DOHH2 (cell line): ENCODE measurements around the gene NME4.

Source experiments
- H3F3A ChIP-seq: fragments of 200-600 bp; sonication (generic), shearing (Covaris generic); 2 replicates; pipeline ENCODE4 v1.6.0; 2016; ENCODE audit warnings: antibody characterized with exemption, mild to moderate bottlenecking; ENCODE audit not compliant: control insufficient read depth, insufficient read depth
- H3K27ac ChIP-seq: fragments of 200-600 bp; sonication (generic); 2 replicates; pipeline ENCODE4 v1.5.1; 2014; ENCODE audit warnings: low read depth, mild to moderate bottlenecking, low read length, moderate library complexity
- H3K27me3 ChIP-seq: fragments of 200-600 bp; sonication (generic); 2 replicates; pipeline ENCODE4 v1.6.1; 2014; ENCODE audit warnings: mild to moderate bottlenecking, low read length, mixed read lengths; ENCODE audit not compliant: control insufficient read depth
- H3K36me3 ChIP-seq: fragments of 200-600 bp; sonication (generic); 2 replicates; pipeline ENCODE4 v1.6.1; 2014; ENCODE audit warnings: mild to moderate bottlenecking, low read length, moderate library complexity, mixed read lengths; ENCODE audit not compliant: control insufficient read depth
- H3K4me1 ChIP-seq: fragments of 200-600 bp; sonication (generic); 2 replicates; pipeline ENCODE4 v1.6.1; 2014; ENCODE audit warnings: mild to moderate bottlenecking, low read length, mixed read lengths; ENCODE audit not compliant: control insufficient read depth
- H3K4me2 ChIP-seq: fragments of 200-600 bp; sonication (generic); 2 replicates; pipeline ENCODE4 v1.6.0; 2014; ENCODE audit warnings: mild to moderate bottlenecking, low read length, moderate library complexity
- H3K4me3 ChIP-seq: fragments of 200-600 bp; sonication (generic); 2 replicates; pipeline ENCODE4 v1.5.1; 2014; ENCODE audit warnings: mild to moderate bottlenecking, low read length, mixed read lengths
- H3K79me2 ChIP-seq: fragments of 200-600 bp; sonication (generic); 2 replicates; pipeline ENCODE4 v1.6.1; 2014; ENCODE audit warnings: mild to moderate bottlenecking, low read length, mixed read lengths; ENCODE audit not compliant: control insufficient read depth
- H3K9me2 ChIP-seq: fragments of 200-600 bp; sonication (generic); replicated peaks from 2 replicates; pipeline ENCODE4 v1.6.1; 2014; ENCODE audit warnings: mild to moderate bottlenecking, low read length, mixed read lengths; ENCODE audit not compliant: control insufficient read depth
- H3K9me3 ChIP-seq: fragments of 200-600 bp; sonication (generic); 2 replicates; pipeline ENCODE4 v1.6.1; 2014; ENCODE audit warnings: antibody characterized with exemption, low read length, mixed read lengths; ENCODE audit not compliant: control insufficient read depth, insufficient read depth
- H4K20me1 ChIP-seq: fragments of 200-600 bp; sonication (generic); 2 replicates; pipeline ENCODE4 v1.6.0; 2014; ENCODE audit warnings: low read depth, mild to moderate bottlenecking, antibody characterized with exemption, low read length, moderate library complexity; ENCODE audit not compliant: control insufficient read depth, insufficient read depth
- EZH2phosphoT487 ChIP-seq: fragments of 200-600 bp; sonication (generic); IDR thresholded peaks from 2 replicates; pipeline ENCODE4 v1.6.1; 2017; ENCODE audit warnings: borderline replicate concordance, mild to moderate bottlenecking, antibody characterized with exemption, low read length, moderate library complexity, mixed read lengths
- TF ChIP-seq, protein P1 (sequence below): fragments of 200-600 bp; sonication (generic); IDR thresholded peaks from one replicate; pipeline ENCODE4 v1.5.1; 2014; ENCODE audit warnings: antibody characterized with exemption, mild to moderate bottlenecking, low read depth, low read length; ENCODE audit not compliant: poor library complexity, severe bottlenecking

Gene NME4

DNA sequence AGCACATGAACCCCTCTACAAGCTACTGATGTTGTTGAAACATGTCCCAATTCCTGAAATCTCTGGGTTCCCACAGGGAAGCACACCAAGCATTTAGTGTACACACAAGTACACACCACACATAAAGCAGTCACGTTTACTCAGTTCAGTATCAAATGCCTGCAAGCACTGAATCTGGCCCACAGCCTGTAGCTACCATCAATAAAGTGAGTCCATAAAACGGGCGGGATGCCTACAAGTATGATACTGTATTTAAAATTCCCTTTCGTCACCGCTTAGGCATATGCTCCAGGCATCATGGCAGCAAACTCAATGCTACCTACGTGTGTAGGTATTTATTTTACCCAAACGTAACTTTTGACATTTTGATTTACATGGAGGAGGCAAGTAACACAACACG, 46.8 kb upstream of the NME4 start:
- TF ChIP-seq EZH2phosphoT487, result no peak
- TF ChIP-seq, protein P1, sequence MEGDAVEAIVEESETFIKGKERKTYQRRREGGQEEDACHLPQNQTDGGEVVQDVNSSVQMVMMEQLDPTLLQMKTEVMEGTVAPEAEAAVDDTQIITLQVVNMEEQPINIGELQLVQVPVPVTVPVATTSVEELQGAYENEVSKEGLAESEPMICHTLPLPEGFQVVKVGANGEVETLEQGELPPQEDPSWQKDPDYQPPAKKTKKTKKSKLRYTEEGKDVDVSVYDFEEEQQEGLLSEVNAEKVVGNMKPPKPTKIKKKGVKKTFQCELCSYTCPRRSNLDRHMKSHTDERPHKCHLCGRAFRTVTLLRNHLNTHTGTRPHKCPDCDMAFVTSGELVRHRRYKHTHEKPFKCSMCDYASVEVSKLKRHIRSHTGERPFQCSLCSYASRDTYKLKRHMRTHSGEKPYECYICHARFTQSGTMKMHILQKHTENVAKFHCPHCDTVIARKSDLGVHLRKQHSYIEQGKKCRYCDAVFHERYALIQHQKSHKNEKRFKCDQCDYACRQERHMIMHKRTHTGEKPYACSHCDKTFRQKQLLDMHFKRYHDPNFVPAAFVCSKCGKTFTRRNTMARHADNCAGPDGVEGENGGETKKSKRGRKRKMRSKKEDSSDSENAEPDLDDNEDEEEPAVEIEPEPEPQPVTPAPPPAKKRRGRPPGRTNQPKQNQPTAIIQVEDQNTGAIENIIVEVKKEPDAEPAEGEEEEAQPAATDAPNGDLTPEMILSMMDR, result no peak
- Histone ChIP-seq H3K9me2 (no peaks in the 10 kb centered on the region), H4K20me1 (peaks cover 5% of the 10 kb centered on the region), H3K9me3 (no peaks in the 10 kb centered on the region), H3K4me2 (peak overlapping the region; percentile 66; the same call in 1 of the 2 replicates), H3K36me3 (peaks cover 31% of the 10 kb centered on the region), H3K27me3 (no peaks in the 10 kb centered on the region), H3F3A (no peaks in the 10 kb centered on the region), H3K4me3 (no peak overlapping the region), H3K27ac (no peak overlapping the region), H3K4me1 (peaks cover 35% of the 10 kb centered on the region), H3K79me2 (peaks cover 67% of the 10 kb centered on the region)

DNA sequence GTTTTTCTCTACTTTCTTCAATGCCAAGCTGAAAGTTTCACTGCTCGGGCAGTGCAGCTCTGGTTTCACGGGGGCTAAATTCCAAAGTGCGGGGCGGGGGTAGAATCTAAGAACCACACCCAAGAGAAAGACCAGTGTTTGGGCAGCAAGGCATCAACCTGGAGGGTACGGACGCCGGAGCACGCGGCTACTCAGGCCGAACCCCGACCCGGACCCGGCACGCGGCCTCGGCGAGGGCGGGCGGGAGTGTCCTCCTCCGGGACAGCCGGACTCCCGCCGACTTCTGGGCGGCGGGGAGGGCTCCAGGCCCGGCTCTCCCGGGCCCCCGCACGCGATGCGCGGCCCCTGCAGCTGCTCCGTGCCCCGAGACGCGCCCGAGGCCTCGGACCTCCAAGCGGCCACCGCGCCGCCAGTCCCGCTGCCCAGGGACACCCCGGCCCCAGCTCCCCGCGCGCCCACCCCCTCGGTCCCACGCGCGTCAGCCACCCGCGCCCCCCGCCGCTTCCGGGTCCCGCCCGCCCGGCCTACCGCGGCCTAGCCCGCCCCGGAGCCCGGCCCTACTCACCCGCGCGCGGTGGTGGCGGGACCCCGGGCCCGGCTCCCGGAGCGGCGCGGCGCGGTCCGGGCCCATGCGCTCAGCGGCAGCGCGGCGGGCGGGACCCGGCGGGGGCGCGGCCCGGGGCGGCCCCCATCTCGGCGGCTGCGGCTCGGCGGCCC, 45.0 kb upstream of the NME4 start:
- Histone ChIP-seq H3K79me2 (peaks cover 49% of the 10 kb centered on the region), H3K9me2 (no peaks in the 10 kb centered on the region), H3K9me3 (no peaks in the 10 kb centered on the region), H3F3A (no peaks in the 10 kb centered on the region), H3K27ac (no peak overlapping the region), H3K4me2 (peak overlapping the region; percentile 66), H3K4me1 (peaks cover 35% of the 10 kb centered on the region), H3K27me3 (no peaks in the 10 kb centered on the region), H3K36me3 (peaks cover 15% of the 10 kb centered on the region), H3K4me3 (peak overlapping the region; percentile 73), H4K20me1 (peaks cover 5% of the 10 kb centered on the region)
- no peak for TF ChIP-seq EZH2phosphoT487
- TF ChIP-seq, protein P1, result no peak

DNA sequence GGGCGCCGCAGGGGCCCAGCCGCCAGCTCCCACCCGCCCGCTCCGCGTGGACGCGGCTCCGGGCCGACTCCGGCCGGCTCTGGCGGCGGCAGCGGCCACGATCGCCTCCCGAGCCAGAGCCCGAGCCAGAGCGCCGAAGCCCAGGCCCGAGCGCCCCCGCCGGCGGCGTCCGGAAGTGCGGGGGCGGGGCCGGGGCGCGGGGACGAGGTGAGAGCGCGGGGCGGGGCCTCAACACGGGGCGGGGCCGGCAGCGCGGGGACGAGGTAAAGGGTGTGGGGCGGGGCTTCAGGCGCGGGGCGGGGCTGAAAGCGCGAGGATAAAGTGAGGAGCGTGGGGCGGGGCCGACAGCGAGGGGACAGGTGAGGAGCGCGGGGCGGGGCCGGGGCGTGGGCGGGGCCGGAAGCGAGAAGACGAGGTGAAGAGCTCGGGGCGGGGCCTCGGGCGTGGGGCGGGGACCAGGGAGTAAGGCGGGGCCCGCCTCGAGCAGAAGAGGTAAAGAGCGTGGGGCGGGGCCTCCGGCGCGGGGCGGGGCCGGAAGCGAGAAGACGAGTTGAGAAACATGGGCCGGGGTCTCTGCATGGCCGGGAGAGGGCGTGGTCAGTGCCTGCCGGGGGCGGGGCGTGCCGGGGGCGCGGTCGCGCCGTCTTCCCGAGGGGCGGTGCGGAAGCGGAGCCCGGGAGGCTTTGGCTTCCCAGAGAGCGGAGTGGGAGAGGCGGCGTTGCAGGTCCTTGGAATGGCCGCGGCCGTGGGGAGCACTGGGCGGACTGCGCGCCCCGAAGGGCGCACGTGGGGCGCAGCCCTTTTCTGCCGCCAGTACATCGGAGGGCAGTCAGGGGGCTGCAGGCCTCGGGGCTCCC, 44.2 kb upstream of the NME4 start, which contains the start of gene AXIN1:
Gene AXIN1, minus strand, starts transcription at position 177 of the 857 bp plus-strand sequence. CDS start 5,698 bp downstream, outside the sequence.
- H4K20me1 ChIP-seq, result peaks cover 5% of the 10 kb centered on the region
- H3K79me2 ChIP-seq, result peaks cover 41% of the 10 kb centered on the region
- no peaks in the 10 kb centered on the region for H3K9me2 ChIP-seq
- H3K4me2 ChIP-seq, result peak within 1 kb of the TSS; percentile 66
- peak within 1 kb of the TSS; percentile 73 for H3K4me3 ChIP-seq
- TF ChIP-seq, protein P1, result peak; percentile 28
- TF ChIP-seq EZH2phosphoT487, result no peak
- H3K4me1 ChIP-seq, result peaks cover 35% of the 10 kb centered on the region
- H3K27ac ChIP-seq, result no peak within 1 kb of the TSS
- peaks cover 9% of the 10 kb centered on the region for H3K36me3 ChIP-seq
- no peaks in the 10 kb centered on the region for H3K9me3 ChIP-seq
- no peaks in the 10 kb centered on the region for H3K27me3 ChIP-seq
- no peaks in the 10 kb centered on the region for H3F3A ChIP-seq
